Fibroblast of lung (primary cell): ENCODE results near the gene APOLD1.

Experiments
- EZH2 ChIP-seq: IDR thresholded peaks from 2 replicates; pipeline ENCODE4 v1.5.1; 2012; ENCODE audit warnings: low read length, control low read depth, mild to moderate bottlenecking; ENCODE audit errors: missing control alignments
- TF ChIP-seq, protein P1 (sequence below), 2 donors: IDR thresholded peaks in 1 of 2; conservative IDR thresholded peaks in 1 of 2; 1 replicate in 1 of 2; 2 replicates in 1 of 2; pipeline ENCODE4 v1.5.1; 2011 to 2012; ENCODE audit warnings: low read length in 2 of 2, control low read depth in 1 of 2, inconsistent platforms in 1 of 2, low read depth in 1 of 2, mild to moderate bottlenecking in 1 of 2

DNA sequence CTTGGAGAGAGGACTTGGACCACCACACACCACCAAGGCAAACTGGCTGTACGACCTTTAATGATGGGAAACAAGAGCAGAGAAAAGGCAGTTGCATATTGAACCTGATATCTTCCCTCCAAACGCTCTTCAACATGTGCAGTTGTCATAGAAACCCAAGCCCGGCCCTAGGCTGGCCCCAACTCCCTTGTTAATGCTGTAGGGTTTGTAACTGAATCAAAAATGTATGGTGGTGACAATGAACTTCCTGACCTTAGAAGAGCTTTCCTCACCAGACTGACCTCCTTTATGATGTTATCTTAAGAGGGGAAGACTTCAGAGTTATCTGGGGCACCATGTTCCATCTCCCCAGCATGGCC, 12.3 kb downstream of the APOLD1 start:
- TF ChIP-seq, protein P1, sequence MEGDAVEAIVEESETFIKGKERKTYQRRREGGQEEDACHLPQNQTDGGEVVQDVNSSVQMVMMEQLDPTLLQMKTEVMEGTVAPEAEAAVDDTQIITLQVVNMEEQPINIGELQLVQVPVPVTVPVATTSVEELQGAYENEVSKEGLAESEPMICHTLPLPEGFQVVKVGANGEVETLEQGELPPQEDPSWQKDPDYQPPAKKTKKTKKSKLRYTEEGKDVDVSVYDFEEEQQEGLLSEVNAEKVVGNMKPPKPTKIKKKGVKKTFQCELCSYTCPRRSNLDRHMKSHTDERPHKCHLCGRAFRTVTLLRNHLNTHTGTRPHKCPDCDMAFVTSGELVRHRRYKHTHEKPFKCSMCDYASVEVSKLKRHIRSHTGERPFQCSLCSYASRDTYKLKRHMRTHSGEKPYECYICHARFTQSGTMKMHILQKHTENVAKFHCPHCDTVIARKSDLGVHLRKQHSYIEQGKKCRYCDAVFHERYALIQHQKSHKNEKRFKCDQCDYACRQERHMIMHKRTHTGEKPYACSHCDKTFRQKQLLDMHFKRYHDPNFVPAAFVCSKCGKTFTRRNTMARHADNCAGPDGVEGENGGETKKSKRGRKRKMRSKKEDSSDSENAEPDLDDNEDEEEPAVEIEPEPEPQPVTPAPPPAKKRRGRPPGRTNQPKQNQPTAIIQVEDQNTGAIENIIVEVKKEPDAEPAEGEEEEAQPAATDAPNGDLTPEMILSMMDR (conservative IDR thresholded peaks at IDR 0.05 in 1 of 2, IDR thresholded peaks at IDR 0.05 in 1 of 2; ENCODE audit: low read depth in 1 of 2, low read length in 2 of 2): no peak
- no peak for TF ChIP-seq EZH2
